K562 (cell line): Measurements from ENCODE around the gene ZNF17. TPM values are rescaled to one million over a fixed set of nuclear protein-coding genes. Genes with fewer than 3 reads are reported as not detected.
A peak's percentile ranks its signal among the peaks of the same experiment; 100 is the strongest.

Experiments used
- ETV6 ChIP-seq, 3 experiments: fragments of 150-350 bp in 1 of 3; sonication (generic) in 1 of 3; formaldehyde crosslinking in 1 of 3; IDR thresholded peaks; 2 replicates each; pipeline versions ENCODE4 v1.6.1 to v1.8.0; 2014 to 2022; ENCODE audit warnings: borderline replicate concordance in 2 of 3, low read depth in 2 of 3, antibody characterized with exemption in 1 of 3, low read length in 1 of 3, mild to moderate bottlenecking in 1 of 3, missing genetic modification reagents in 1 of 3
- HMG20A ChIP-seq: fragments of 450-650 bp; formaldehyde crosslinking; conservative IDR thresholded peaks from 2 replicates; pipeline ENCODE4 v1.4.0; 2020; ENCODE audit warnings: mild to moderate bottlenecking, mixed read lengths
- ILF3 ChIP-seq: fragments of 450-650 bp; IDR thresholded peaks from 2 replicates; pipeline ENCODE4 v1.6.1; 2018; ENCODE audit warnings: antibody characterized with exemption, mild to moderate bottlenecking, moderate library complexity, borderline replicate concordance
- KAT2B ChIP-seq: IDR thresholded peaks from one replicate; pipeline ENCODE4 v1.6.1; 2012; ENCODE audit warnings: low read depth, mild to moderate bottlenecking, control low read depth, inconsistent platforms, low read length, moderate library complexity
- KDM5B ChIP-seq: fragments of 200-600 bp; sonication (generic); IDR thresholded peaks from 2 replicates; pipeline ENCODE4 v1.6.1; 2012; ENCODE audit warnings: low read depth, mild to moderate bottlenecking, moderate library complexity, low read length, control low read depth, inconsistent platforms; ENCODE audit not compliant: insufficient replicate concordance
- NFXL1 ChIP-seq: fragments of 450-650 bp; formaldehyde crosslinking; IDR thresholded peaks from 2 replicates; pipeline ENCODE4 v1.4.0; 2021; ENCODE audit warnings: mild to moderate bottlenecking
- RBM22 ChIP-seq: fragments of 200-400 bp; formaldehyde crosslinking; IDR thresholded peaks from 2 replicates; pipeline ENCODE4 v1.6.1; 2018; ENCODE audit warnings: low read length, low read depth; ENCODE audit not compliant: poor library complexity, severe bottlenecking
- polyA plus RNA-seq, 8 experiments: library from polyadenylated mRNA; depleted of rRNA in 4 of 8; stranded (reverse) in 5 of 8; unstranded in 3 of 8; fragments of >200 nt; fragmentation: Nextera tagmentation in 2 of 8; fragmentation: Illumina TruSeq in 1 of 8; extraction: Ambion mirVana in 2 of 8; extraction: Trizol in 1 of 8; gene quantifications; 2 replicates each; pipeline versions ENCODE4 v1.2.1 to v1.2.3, GENCODE V29; 2011 to 2014; ENCODE audit warnings: inconsistent platforms in 1 of 8, missing spikeins in 1 of 8
- total RNA-seq, 7 experiments: library from RNA; depleted of rRNA in 6 of 7; stranded (reverse); fragments of >200 nt in 6 of 7; fragmentation: Illumina TruSeq in 2 of 7; extraction: Trizol in 2 of 7; gene quantifications; 2 replicates each; pipeline versions ENCODE4 v1.2.1 to v1.2.3, GENCODE V29; 2011 to 2021; ENCODE audit warnings: low replicate concordance in 1 of 7
- TF ChIP-seq, protein P1 (sequence below): sonication (generic); formaldehyde crosslinking; IDR thresholded peaks from 2 replicates; pipeline ENCODE4 v1.8.1; 2022; ENCODE audit warnings: missing genetic modification reagents

Gene ZNF17
- total and polyA plus RNA-seq, 9 of the 15 experiments (the other 6 are each of a cell fraction or from before 2014, with no cell fraction given) = 5.3 to 8.6 (median 6.5) TPM

DNA sequence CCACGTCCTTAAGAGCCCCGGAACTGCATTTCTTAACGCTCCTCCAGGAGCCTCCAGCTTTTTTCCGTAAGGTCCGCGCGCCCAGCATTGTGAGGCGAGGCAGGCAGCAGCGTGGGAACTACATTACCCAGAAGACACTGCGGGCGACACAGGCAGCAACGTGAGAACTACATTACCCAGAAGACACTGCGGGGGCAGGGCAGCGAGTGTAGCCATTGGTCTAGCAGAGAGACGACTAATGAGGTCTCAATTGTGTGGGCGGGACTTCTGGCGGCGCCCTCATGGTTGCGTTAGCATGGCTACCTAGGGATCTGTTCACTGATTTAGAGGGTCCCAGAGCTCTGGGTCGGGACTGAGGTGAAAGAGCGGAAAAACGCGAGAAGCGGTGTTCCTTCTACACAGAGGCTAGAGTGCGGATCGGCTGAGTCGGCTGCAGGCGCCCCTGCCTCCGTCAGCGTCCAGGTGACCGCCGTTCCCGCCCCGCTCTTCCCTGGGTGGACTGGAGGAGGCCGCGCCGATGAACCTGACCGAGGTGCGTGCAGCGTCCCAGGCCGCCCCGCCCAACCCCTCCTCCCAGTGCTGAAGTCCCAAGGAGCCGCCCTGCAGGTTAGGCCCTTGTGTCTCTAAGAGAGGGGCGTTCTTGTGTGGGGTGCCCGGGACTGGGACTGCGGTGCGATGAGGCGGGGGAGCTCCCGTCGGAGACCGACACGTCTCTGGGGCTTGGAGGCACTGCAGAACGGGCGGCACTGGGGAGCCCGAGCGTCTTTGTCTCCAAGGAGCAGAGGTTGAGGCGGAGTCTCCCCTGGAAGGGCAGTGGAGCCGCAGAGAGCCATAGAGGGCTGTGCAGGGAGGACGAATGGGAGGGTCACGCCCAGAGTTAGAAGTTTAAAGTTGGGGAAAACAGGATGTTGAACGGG lies 24.4 kb downstream of the ZNF17 start, which contains the start of gene ZNF749 (continued):
- TF ChIP-seq KDM5B (peak; percentile 43), ILF3 (no peak), NFXL1 (CRISPR knock-in tag) (no peak), RBM22 (no peak), ETV6 (IDR thresholded peaks at IDR 0.05; ENCODE audit: borderline replicate concordance in 1 of 2, low read depth in 2 of 2, low read length in 1 of 2) (no peak), ETV6 (CRISPR knock-in tag; IDR thresholded peaks at IDR 0.05; ENCODE audit: borderline replicate concordance) (no peak), KAT2B (no peak), HMG20A (no peak)
- TF ChIP-seq, protein P1, sequence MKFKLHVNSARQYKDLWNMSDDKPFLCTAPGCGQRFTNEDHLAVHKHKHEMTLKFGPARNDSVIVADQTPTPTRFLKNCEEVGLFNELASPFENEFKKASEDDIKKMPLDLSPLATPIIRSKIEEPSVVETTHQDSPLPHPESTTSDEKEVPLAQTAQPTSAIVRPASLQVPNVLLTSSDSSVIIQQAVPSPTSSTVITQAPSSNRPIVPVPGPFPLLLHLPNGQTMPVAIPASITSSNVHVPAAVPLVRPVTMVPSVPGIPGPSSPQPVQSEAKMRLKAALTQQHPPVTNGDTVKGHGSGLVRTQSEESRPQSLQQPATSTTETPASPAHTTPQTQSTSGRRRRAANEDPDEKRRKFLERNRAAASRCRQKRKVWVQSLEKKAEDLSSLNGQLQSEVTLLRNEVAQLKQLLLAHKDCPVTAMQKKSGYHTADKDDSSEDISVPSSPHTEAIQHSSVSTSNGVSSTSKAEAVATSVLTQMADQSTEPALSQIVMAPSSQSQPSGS = no peak
